Tibial nerve (tissue), 4 donors: ENCODE results near the gene PRUNE2. TPM values are rescaled to one million over a fixed set of nuclear protein-coding genes. Genes with fewer than 3 reads are reported as not detected.
"Not testable (repeated sequence)": the region's sequence is repeated elsewhere in the genome, so short reads cannot be mapped to it uniquely, and the experiment has no call there.

Experiments used
- DNase-seq, 2 donors: peaks; one replicate each; pipeline ENCODE4 v3.0.0-alpha.2; 2019; ENCODE audit warnings: low spot score in 2 of 2
- H3K27ac ChIP-seq, 4 donors: fragments of 200-600 bp; sonication (generic) in 3 of 4; one replicate each; pipeline ENCODE4 v1.5.1; 2017 to 2019; ENCODE audit warnings: mild to moderate bottlenecking in 1 of 4
- H3K27me3 ChIP-seq, 2 donors: fragments of 200-600 bp; sonication (generic) in 1 of 2; one replicate each; pipeline versions ENCODE4 v1.5.1 to v1.6.0; 2017 to 2019
- H3K36me3 ChIP-seq, 3 donors: fragments of 200-600 bp; sonication (generic); one replicate each; pipeline ENCODE4 v1.5.1; 2018 to 2019
- H3K4me1 ChIP-seq, 4 donors: fragments of 200-600 bp; sonication (generic) in 3 of 4; one replicate each; pipeline ENCODE4 v1.5.1; 2017 to 2019
- H3K4me3 ChIP-seq, 4 donors: fragments of 200-600 bp; sonication (generic) in 3 of 4; one replicate each; pipeline ENCODE4 v1.5.1; 2017 to 2019; ENCODE audit warnings: mild to moderate bottlenecking in 1 of 4, moderate library complexity in 1 of 4
- H3K9me3 ChIP-seq, 4 donors: fragments of 200-600 bp; sonication (generic) in 3 of 4; one replicate each; pipeline ENCODE4 v1.5.1; 2017 to 2019
- EP300 ChIP-seq, 2 donors: sonication (generic); formaldehyde crosslinking; IDR thresholded peaks; one replicate each; pipeline ENCODE4 v1.6.1; 2017; ENCODE audit warnings: antibody characterized with exemption in 2 of 2, mild to moderate bottlenecking in 1 of 2
- POLR2A ChIP-seq, 2 donors: fragments of 450-650 bp; IDR thresholded peaks; one replicate each; pipeline ENCODE4 v1.6.1; 2017; ENCODE audit warnings: antibody characterized with exemption in 2 of 2, mild to moderate bottlenecking in 2 of 2, moderate library complexity in 2 of 2
- WGBS, 2 donors: methylation state at CpG; one replicate each; pipeline ENCODE4 v1.1.5; 2018; 5-methylcytosine and 5-hydroxymethylcytosine counted together
- total RNA-seq, 4 donors: library from RNA; depleted of rRNA; stranded (reverse); fragments of >200 nt; gene quantifications; one replicate each; pipeline ENCODE4 v1.1.0, GENCODE V29; 2016
- TF ChIP-seq, protein P1 (sequence below), 5 experiments: fragments of 200-600 bp in 3 of 5; fragments of 450-650 bp in 2 of 5; sonication (generic) in 3 of 5; IDR thresholded peaks; one replicate each; pipeline ENCODE4 v1.5.1; 2016 to 2019; ENCODE audit warnings: antibody characterized with exemption in 5 of 5, mild to moderate bottlenecking in 3 of 5, moderate library complexity in 2 of 5

Gene PRUNE2
- total RNA-seq, 4 donors from 2014 or later: 23.2 to 50.4 (median 24.2) TPM

DNA sequence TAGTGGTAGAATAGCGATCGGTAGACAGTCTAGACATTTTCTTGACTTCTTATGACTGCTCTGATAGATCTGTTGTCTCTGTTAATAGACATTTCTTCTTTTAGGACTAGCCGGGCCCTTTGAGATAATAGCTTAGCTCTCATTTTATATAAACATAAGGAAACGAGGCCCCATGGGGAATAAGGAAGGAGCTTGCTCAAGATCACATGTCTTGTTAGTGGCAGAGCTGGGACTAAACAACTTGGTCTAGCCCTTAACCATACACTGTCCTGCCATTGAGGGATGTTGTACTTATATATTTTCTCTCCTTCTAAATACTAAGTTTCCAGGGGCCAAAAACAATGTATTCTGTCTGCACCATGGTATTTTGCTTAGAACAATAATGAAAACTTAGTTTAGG, 306.9 kb downstream of the PRUNE2 start:
- H3K4me1 ChIP-seq: no peaks in the 10 kb centered on the region

DNA sequence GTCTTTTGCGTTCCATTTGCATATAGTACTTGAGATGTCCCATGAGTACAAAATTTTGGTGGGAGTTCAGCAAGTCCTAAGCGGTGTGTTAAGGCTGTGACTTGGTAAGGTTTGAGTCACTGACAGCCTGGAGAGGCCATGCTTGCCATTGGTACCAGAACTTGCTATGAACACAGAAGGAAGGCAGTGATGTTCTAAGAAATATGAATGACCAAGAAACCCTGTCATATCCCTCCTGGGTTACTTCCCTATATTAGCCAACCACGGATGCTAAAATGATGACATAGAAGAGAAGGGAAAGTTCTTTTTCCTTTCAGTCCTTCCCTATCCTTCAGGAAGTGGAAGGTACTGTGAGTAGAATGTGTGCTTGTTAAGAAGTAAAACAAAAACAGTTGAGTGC, 310.3 kb downstream of the PRUNE2 start:
- H3K36me3 ChIP-seq: no peaks in the 10 kb centered on the region
- H3K4me1 ChIP-seq: peaks cover 0 to 22% (median 7%) of the 10 kb centered on the region in 4 donors
- H3K9me3 ChIP-seq: no peaks in the 10 kb centered on the region
- no peaks in the 10 kb centered on the region for H3K27me3 ChIP-seq
- H3K27ac ChIP-seq: no peak overlapping the region
- H3K4me3 ChIP-seq: no peak overlapping the region
- TF ChIP-seq, protein P1, sequence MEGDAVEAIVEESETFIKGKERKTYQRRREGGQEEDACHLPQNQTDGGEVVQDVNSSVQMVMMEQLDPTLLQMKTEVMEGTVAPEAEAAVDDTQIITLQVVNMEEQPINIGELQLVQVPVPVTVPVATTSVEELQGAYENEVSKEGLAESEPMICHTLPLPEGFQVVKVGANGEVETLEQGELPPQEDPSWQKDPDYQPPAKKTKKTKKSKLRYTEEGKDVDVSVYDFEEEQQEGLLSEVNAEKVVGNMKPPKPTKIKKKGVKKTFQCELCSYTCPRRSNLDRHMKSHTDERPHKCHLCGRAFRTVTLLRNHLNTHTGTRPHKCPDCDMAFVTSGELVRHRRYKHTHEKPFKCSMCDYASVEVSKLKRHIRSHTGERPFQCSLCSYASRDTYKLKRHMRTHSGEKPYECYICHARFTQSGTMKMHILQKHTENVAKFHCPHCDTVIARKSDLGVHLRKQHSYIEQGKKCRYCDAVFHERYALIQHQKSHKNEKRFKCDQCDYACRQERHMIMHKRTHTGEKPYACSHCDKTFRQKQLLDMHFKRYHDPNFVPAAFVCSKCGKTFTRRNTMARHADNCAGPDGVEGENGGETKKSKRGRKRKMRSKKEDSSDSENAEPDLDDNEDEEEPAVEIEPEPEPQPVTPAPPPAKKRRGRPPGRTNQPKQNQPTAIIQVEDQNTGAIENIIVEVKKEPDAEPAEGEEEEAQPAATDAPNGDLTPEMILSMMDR (IDR thresholded peaks at IDR 0.05): no peak
- no peak for TF ChIP-seq POLR2A (IDR thresholded peaks at IDR 0.05)
- peak in 1 of 2 donors; percentile 55 for TF ChIP-seq EP300 (IDR thresholded peaks at IDR 0.05)
- WGBS, 2 donors: 68 to 80% methylated on average over 3 of the region's 3 CpGs
- no peak for DNase-seq

More for the DNA sequence above, 306.9 kb downstream of the PRUNE2 start:
- no peaks in the 10 kb centered on the region for H3K36me3 ChIP-seq
- WGBS, 2 donors: 77 to 78% methylated on average over 4 of the region's 4 CpGs
- H3K4me3 ChIP-seq: no peak overlapping the region
- DNase-seq: no peak
- TF ChIP-seq EP300 (IDR thresholded peaks at IDR 0.05): no peak
- TF ChIP-seq POLR2A (IDR thresholded peaks at IDR 0.05): no peak
- TF ChIP-seq, protein P1 (IDR thresholded peaks at IDR 0.05): no peak
- no peaks in the 10 kb centered on the region for H3K9me3 ChIP-seq
- H3K27me3 ChIP-seq: no peaks in the 10 kb centered on the region
- no peak overlapping the region for H3K27ac ChIP-seq

DNA sequence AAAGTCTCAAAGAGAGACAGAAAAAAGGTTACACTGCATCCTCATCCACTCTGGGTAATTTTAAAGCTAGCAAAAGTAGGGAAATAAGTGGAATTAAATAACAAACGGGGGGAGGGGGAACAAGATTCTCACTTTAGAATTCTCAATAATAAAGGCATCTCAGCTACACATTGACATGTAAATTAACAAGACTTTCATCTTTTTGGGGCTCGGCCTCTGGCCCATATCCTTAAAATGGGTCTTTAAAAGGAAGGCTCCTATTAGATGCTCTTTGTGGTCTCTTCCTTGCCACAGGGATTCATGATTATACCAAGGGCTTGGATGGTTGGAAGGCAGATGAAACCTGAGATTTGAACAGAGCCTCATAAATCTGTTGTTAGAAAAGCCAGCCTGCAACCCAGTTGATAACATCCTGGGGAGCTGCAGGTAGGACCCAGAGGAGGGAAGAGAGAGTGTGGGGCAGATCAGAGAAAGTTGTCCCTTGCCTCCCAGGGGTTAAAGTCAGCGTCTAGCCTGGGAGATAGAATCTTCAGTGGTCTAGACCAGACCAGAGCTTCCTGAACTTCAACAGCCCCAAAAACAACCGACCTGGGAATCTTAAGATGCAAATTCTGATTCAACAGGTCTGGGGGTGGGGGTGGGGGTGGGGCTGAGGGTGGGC, 311.0 kb downstream of the PRUNE2 start:
- no peak overlapping the region for H3K27ac ChIP-seq
- peaks cover 0 to 22% (median 7%) of the 10 kb centered on the region in 4 donors for H3K4me1 ChIP-seq
- H3K27me3 ChIP-seq: no peaks in the 10 kb centered on the region
- no peaks in the 10 kb centered on the region for H3K9me3 ChIP-seq
- WGBS, 2 donors: 51 to 68% methylated on average over 4 of the region's 4 CpGs
- TF ChIP-seq, protein P1 (IDR thresholded peaks at IDR 0.05): no peak
- no peak for TF ChIP-seq EP300 (IDR thresholded peaks at IDR 0.05)
- no peak for TF ChIP-seq POLR2A (IDR thresholded peaks at IDR 0.05)
- no peak for DNase-seq
- H3K4me3 ChIP-seq: no peak overlapping the region
- no peaks in the 10 kb centered on the region for H3K36me3 ChIP-seq

DNA sequence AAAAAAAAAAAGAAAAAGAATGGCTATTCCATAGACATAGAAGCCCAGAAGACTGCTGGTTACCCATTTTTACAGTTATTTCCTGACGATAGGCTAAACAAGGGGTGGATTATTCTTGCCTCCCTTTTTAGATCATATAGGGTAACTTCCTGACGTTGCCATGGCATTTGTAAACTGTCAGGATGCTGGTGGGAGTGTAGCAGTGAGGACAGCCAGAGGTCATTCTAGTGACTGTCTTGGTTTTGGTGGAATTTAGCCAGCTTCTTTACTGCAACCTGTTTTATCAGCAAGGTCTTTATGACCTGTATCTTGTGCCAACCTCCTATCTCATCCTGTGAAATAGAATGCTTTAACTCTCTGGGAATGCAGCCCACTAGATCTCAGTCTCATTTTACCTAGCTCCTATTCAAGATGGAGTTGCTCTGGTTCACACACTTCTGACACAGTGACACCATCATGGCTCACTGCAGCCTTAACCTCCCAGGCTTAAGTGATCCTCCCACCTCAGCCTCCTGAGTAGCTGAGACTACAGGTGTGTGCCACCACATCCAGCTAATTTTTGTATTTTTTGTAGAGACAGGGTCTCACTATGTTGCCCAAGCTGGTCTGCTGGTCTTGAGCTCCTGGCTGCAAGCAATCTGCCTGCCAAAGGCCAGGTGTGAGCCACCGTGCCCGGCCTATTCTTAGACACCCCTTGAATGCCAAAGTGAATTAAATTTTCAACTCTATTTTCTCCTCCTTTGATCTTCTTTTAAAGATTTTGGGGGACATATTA, 311.8 kb downstream of the PRUNE2 start:
- not testable (repeated sequence) for H3K4me3 ChIP-seq, H3K36me3 ChIP-seq, H3K27me3 ChIP-seq, H3K9me3 ChIP-seq, H3K27ac ChIP-seq, DNase-seq
- H3K4me1 ChIP-seq: peaks cover 0 to 22% (median 7%) of the 10 kb centered on the region in 4 donors
- 51 to 54% methylated on average over 4 of the region's 4 CpGs for WGBS, 2 donors

DNA sequence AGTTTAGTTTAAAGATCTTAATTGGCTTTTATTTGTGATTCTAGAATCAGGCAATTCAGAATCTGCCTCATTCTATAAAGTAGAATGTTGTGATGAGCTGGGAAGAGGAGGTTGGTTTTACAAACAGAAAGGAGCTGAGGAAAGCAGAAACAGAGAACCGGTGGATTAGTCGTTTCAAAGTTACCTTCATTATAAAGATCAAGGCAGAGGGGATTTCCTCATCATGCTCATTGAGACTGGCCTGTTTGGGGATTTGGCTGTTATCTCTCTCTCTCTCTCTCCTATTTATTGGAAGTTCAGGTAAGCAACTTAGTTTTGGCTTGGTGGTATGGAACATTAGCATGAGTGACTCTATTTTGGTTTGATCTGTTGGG, 313.0 kb downstream of the PRUNE2 start:
- Histone ChIP-seq H3K4me1 (peaks cover 0 to 22% (median 7%) of the 10 kb centered on the region in 4 donors), H3K27ac (peak overlapping the region in 2 of 4 donors; percentile 23 to 81), H3K36me3 (no peaks in the 10 kb centered on the region), H3K9me3 (no peaks in the 10 kb centered on the region), H3K4me3 (no peak overlapping the region), H3K27me3 (no peaks in the 10 kb centered on the region)
- TF ChIP-seq POLR2A (IDR thresholded peaks at IDR 0.05): no peak
- no peak for TF ChIP-seq EP300 (IDR thresholded peaks at IDR 0.05)
- TF ChIP-seq, protein P1 (IDR thresholded peaks at IDR 0.05): no peak
- DNase-seq: no peak
- WGBS, 2 donors: 16 to 23% methylated on average over 2 of the region's 2 CpGs
